ENCODE data around the gene MTURN. TPM values are rescaled to one million over a fixed set of nuclear protein-coding genes. Genes with fewer than 3 reads are reported as not detected.

MTURN gene
- total and polyA plus RNA-seq, 9 of the 15 experiments (the other 6 are each of a cell fraction or from before 2014, with no cell fraction given), result 0.94 to 14.8 (median 6.4) TPM

GRCh38 chr7:30163231-30163894, 28.6 kb downstream of the MTURN start:
- Histone ChIP-seq H3K27me3 (ENCODE audit: control insufficient read depth in 2 of 2, insufficient read depth in 2 of 2, low read length in 2 of 2) (peaks cover 16 to 23% of the 10 kb centered on the region in 2 experiments), H2AFZ (ENCODE audit: low read depth, low read length) (peak overlapping the region; percentile 75), H3K79me2 (ENCODE audit: control insufficient read depth, insufficient read depth, low read length) (no peaks in the 10 kb centered on the region), H3K9me3 (replicated peaks; ENCODE audit: control insufficient read depth, insufficient read depth, low read depth, low read length) (no peaks in the 10 kb centered on the region), H3K4me2 (ENCODE audit: insufficient read depth, low read length) (peak overlapping the region; percentile 30), H3K4me3 (no peak overlapping the region), H3K36me3 (ENCODE audit: control insufficient read depth, insufficient read depth, low read length) (no peaks in the 10 kb centered on the region), H3K9ac (ENCODE audit: insufficient read depth in 1 of 2, low read depth in 2 of 2, low read length in 2 of 2) (peak overlapping the region; percentile 5 to 21; a peak in 2 of 4 replicates), H4K20me1 (replicated peaks; ENCODE audit: control insufficient read depth, insufficient read depth, low read length) (no peaks in the 10 kb centered on the region), H3K4me1 (replicated peaks in 1 of 2; ENCODE audit: control insufficient read depth in 2 of 2, insufficient read depth in 2 of 2, low read length in 2 of 2) (peaks cover 12 to 42% of the 10 kb centered on the region in 2 experiments), H3K27ac (ENCODE audit: extremely low read depth, low read depth, low read length) (peak overlapping the region; percentile 48), H3K9me1 (ENCODE audit: control insufficient read depth, insufficient read depth, low read length) (no peaks in the 10 kb centered on the region)
- 20% methylated on average over 13 of the region's 13 CpGs for WGBS (ENCODE audit: insufficient coverage, low coverage, missing lambda C conversion rate)
- in situ Hi-C loops (cut with MboI) (loop anchor here (5.0 to 10.0 kb wide), 3 partner anchors 249 to 571 kb away; no protein-coding TSS in a partner anchor), intact Hi-C loops (cut with micrococcal nuclease) (loop anchor here (5.0 to 10.0 kb wide), 3 partner anchors 109 to 581 kb away; no protein-coding TSS in a partner anchor)
- DNase-seq (ENCODE audit: extremely low read depth in 1 of 4, low spot score in 3 of 4), result peak in 3 of 4 experiments; percentile 25 to 67 (median 56)
- peak; percentile 72 for FAIRE-seq
- CTCF ChIA-PET (ENCODE audit: low intra/inter-chr PET ratio), result no interaction called here
- BruUV-seq (replicated peaks), result no TSS peak
- peak; percentile 63 for ATAC-seq
- POLR2A ChIA-PET, result interaction anchor here (0.7 to 2.4 kb wide), 6 partner anchors 7 to 644 kb away, joined by 3 to 7 read pairs (median 4); no protein-coding TSS in a partner anchor
- TF ChIP-seq NFIC (IDR thresholded peaks at IDR 0.05), result peak; percentile 10; the same call in 1 of the 2 replicates
- TF ChIP-seq, protein P1, sequence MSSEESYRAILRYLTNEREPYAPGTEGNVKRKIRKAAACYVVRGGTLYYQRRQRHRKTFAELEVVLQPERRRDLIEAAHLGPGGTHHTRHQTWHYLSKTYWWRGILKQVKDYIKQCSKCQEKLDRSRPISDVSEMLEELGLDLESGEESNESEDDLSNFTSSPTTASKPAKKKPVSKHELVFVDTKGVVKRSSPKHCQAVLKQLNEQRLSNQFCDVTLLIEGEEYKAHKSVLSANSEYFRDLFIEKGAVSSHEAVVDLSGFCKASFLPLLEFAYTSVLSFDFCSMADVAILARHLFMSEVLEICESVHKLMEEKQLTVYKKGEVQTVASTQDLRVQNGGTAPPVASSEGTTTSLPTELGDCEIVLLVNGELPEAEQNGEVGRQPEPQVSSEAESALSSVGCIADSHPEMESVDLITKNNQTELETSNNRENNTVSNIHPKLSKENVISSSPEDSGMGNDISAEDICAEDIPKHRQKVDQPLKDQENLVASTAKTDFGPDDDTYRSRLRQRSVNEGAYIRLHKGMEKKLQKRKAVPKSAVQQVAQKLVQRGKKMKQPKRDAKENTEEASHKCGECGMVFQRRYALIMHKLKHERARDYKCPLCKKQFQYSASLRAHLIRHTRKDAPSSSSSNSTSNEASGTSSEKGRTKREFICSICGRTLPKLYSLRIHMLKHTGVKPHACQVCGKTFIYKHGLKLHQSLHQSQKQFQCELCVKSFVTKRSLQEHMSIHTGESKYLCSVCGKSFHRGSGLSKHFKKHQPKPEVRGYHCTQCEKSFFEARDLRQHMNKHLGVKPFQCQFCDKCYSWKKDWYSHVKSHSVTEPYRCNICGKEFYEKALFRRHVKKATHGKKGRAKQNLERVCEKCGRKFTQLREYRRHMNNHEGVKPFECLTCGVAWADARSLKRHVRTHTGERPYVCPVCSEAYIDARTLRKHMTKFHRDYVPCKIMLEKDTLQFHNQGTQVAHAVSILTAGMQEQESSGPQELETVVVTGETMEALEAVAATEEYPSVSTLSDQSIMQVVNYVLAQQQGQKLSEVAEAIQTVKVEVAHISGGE (CRISPR knock-in tag; IDR thresholded peaks at IDR 0.05), result peak in 1 of 3 experiments; percentile 45; a peak in 1 of 6 replicates
- TF ChIP-seq ZNF134 (CRISPR knock-in tag; conservative IDR thresholded peaks at IDR 0.05), result peak; percentile 33; the same call in 1 of the 2 replicates
- TF ChIP-seq, protein P2, sequence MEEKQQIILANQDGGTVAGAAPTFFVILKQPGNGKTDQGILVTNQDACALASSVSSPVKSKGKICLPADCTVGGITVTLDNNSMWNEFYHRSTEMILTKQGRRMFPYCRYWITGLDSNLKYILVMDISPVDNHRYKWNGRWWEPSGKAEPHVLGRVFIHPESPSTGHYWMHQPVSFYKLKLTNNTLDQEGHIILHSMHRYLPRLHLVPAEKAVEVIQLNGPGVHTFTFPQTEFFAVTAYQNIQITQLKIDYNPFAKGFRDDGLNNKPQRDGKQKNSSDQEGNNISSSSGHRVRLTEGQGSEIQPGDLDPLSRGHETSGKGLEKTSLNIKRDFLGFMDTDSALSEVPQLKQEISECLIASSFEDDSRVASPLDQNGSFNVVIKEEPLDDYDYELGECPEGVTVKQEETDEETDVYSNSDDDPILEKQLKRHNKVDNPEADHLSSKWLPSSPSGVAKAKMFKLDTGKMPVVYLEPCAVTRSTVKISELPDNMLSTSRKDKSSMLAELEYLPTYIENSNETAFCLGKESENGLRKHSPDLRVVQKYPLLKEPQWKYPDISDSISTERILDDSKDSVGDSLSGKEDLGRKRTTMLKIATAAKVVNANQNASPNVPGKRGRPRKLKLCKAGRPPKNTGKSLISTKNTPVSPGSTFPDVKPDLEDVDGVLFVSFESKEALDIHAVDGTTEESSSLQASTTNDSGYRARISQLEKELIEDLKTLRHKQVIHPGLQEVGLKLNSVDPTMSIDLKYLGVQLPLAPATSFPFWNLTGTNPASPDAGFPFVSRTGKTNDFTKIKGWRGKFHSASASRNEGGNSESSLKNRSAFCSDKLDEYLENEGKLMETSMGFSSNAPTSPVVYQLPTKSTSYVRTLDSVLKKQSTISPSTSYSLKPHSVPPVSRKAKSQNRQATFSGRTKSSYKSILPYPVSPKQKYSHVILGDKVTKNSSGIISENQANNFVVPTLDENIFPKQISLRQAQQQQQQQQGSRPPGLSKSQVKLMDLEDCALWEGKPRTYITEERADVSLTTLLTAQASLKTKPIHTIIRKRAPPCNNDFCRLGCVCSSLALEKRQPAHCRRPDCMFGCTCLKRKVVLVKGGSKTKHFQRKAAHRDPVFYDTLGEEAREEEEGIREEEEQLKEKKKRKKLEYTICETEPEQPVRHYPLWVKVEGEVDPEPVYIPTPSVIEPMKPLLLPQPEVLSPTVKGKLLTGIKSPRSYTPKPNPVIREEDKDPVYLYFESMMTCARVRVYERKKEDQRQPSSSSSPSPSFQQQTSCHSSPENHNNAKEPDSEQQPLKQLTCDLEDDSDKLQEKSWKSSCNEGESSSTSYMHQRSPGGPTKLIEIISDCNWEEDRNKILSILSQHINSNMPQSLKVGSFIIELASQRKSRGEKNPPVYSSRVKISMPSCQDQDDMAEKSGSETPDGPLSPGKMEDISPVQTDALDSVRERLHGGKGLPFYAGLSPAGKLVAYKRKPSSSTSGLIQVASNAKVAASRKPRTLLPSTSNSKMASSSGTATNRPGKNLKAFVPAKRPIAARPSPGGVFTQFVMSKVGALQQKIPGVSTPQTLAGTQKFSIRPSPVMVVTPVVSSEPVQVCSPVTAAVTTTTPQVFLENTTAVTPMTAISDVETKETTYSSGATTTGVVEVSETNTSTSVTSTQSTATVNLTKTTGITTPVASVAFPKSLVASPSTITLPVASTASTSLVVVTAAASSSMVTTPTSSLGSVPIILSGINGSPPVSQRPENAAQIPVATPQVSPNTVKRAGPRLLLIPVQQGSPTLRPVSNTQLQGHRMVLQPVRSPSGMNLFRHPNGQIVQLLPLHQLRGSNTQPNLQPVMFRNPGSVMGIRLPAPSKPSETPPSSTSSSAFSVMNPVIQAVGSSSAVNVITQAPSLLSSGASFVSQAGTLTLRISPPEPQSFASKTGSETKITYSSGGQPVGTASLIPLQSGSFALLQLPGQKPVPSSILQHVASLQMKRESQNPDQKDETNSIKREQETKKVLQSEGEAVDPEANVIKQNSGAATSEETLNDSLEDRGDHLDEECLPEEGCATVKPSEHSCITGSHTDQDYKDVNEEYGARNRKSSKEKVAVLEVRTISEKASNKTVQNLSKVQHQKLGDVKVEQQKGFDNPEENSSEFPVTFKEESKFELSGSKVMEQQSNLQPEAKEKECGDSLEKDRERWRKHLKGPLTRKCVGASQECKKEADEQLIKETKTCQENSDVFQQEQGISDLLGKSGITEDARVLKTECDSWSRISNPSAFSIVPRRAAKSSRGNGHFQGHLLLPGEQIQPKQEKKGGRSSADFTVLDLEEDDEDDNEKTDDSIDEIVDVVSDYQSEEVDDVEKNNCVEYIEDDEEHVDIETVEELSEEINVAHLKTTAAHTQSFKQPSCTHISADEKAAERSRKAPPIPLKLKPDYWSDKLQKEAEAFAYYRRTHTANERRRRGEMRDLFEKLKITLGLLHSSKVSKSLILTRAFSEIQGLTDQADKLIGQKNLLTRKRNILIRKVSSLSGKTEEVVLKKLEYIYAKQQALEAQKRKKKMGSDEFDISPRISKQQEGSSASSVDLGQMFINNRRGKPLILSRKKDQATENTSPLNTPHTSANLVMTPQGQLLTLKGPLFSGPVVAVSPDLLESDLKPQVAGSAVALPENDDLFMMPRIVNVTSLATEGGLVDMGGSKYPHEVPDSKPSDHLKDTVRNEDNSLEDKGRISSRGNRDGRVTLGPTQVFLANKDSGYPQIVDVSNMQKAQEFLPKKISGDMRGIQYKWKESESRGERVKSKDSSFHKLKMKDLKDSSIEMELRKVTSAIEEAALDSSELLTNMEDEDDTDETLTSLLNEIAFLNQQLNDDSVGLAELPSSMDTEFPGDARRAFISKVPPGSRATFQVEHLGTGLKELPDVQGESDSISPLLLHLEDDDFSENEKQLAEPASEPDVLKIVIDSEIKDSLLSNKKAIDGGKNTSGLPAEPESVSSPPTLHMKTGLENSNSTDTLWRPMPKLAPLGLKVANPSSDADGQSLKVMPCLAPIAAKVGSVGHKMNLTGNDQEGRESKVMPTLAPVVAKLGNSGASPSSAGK (IDR thresholded peaks at IDR 0.05), result peak; percentile 66
- TF ChIP-seq KDM1A (IDR thresholded peaks at IDR 0.05), result peak; percentile 32 to 51; a peak in 1 of 4 replicates
